ENCODE results near the gene LDHB.

GRCh38 chr12:21608196-21608595, 49.4 kb downstream of the LDHB start:
- TF ChIP-seq CTCF (IDR thresholded peaks at IDR 0.05; ENCODE audit: borderline replicate concordance, extremely low read depth, low read length, poor library complexity, severe bottlenecking) (no peak), EZH2 (IDR thresholded peaks at IDR 0.05; ENCODE audit: borderline replicate concordance, low read depth, low read length, severe bottlenecking) (no peak)

Data from DND-41 (cell line).